ENCODE measurements around the gene CYB5R4. TPM values are rescaled to one million over a fixed set of nuclear protein-coding genes. Genes with fewer than 3 reads are reported as not detected.

The CYB5R4 gene
- total RNA-seq, 1 experiment from 2014 or later, result 17.5 TPM

DNA sequence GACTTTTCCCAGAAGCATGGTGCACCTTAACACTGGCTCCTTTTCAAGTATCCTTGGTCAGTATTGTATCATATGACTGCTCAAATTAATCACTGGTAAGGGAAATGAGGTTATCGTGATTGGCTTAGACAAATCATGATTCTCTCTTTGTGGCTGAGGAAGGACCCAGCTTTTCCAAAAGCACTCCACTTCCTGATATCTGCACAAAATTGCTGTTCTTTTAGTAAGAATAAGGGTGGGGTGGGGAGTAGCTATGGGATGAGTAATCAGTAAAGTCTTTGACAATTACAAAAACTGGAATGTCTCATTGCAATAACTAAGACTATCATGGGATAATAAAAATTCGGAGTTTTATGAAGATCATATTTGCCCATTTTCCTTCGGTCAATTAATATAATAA lies 15.3 kb upstream of the CYB5R4 start:
- no peak overlapping the region for H4K8ac ChIP-seq (replicated peaks; ENCODE audit: insufficient read length, low read depth, low read length)
- H3K27me3 Mint-ChIP-seq (ENCODE audit: low read depth), result peaks cover 4% of the 10 kb centered on the region; the same call in 1 of the 2 replicates
- no peak overlapping the region for H2BK120ac ChIP-seq (ENCODE audit: low read depth, low read length, poor library complexity, severe bottlenecking)
- H3K27me3 ChIP-seq (ENCODE audit: insufficient read depth, low read length), result no peaks in the 10 kb centered on the region
- no peak overlapping the region for H4K91ac ChIP-seq (ENCODE audit: insufficient read length, low read depth, low read length)
- H3K4me1 ChIP-seq (ENCODE audit: insufficient read depth, low read length), result no peaks in the 10 kb centered on the region
- H2BK12ac ChIP-seq (ENCODE audit: insufficient read length, low read depth, low read length), result no peak overlapping the region
- H3K79me2 ChIP-seq (ENCODE audit: insufficient read depth, low read length), result no peaks in the 10 kb centered on the region
- no peak overlapping the region for H3K4ac ChIP-seq (ENCODE audit: low read depth, low read length)
- no peak overlapping the region for H2AK5ac ChIP-seq (ENCODE audit: insufficient read length, low read length)
- no peak overlapping the region for H3K27ac ChIP-seq (ENCODE audit: insufficient read length, low read depth, low read length)
- H3K36me3 Mint-ChIP-seq (ENCODE audit: insufficient read depth in 1 of 3, low read depth in 3 of 3), result peaks cover 2 to 11% (median 3%) of the 10 kb centered on the region in 3 experiments; a peak in 4 of 7 replicates
- peaks cover 11 to 12% of the 10 kb centered on the region in 2 experiments for H3K9me3 Mint-ChIP-seq
- peaks cover 0 to 8% of the 10 kb centered on the region in 2 experiments; a peak in 2 of 4 replicates for H3K4me1 Mint-ChIP-seq
- no peaks in the 10 kb centered on the region for H4K20me1 ChIP-seq (ENCODE audit: control insufficient read depth, insufficient read depth, insufficient read length)
- H3K4me3 Mint-ChIP-seq, result no peak overlapping the region
- H2AFZ ChIP-seq (ENCODE audit: low read length), result no peak overlapping the region
- H2BK20ac ChIP-seq (ENCODE audit: low read depth, low read length, poor library complexity, severe bottlenecking), result no peak overlapping the region
- H3K23ac ChIP-seq (ENCODE audit: insufficient read length, low read depth, low read length), result no peak overlapping the region
- no peak overlapping the region for H3K18ac ChIP-seq (ENCODE audit: insufficient read length, low read depth, low read length)
- H3K9ac ChIP-seq (ENCODE audit: extremely low read depth, insufficient read length, low read length), result no peak overlapping the region
- H3K14ac ChIP-seq (ENCODE audit: insufficient read depth, low read length), result no peak overlapping the region
- no peak overlapping the region for H2BK15ac ChIP-seq (ENCODE audit: low read depth, low read length)
- TF ChIP-seq, protein P1, sequence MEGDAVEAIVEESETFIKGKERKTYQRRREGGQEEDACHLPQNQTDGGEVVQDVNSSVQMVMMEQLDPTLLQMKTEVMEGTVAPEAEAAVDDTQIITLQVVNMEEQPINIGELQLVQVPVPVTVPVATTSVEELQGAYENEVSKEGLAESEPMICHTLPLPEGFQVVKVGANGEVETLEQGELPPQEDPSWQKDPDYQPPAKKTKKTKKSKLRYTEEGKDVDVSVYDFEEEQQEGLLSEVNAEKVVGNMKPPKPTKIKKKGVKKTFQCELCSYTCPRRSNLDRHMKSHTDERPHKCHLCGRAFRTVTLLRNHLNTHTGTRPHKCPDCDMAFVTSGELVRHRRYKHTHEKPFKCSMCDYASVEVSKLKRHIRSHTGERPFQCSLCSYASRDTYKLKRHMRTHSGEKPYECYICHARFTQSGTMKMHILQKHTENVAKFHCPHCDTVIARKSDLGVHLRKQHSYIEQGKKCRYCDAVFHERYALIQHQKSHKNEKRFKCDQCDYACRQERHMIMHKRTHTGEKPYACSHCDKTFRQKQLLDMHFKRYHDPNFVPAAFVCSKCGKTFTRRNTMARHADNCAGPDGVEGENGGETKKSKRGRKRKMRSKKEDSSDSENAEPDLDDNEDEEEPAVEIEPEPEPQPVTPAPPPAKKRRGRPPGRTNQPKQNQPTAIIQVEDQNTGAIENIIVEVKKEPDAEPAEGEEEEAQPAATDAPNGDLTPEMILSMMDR (conservative IDR thresholded peaks at IDR 0.05), result no peak
- no peaks in the 10 kb centered on the region for H3K23me2 ChIP-seq (ENCODE audit: insufficient read length, low read depth, low read length, poor library complexity, severe bottlenecking)
- H3K56ac ChIP-seq (ENCODE audit: insufficient read length, low read depth, low read length), result no peak overlapping the region
- H2BK5ac ChIP-seq (ENCODE audit: insufficient read length, low read length), result no peak overlapping the region
- no peak overlapping the region for H3K4me2 ChIP-seq (ENCODE audit: insufficient read depth, insufficient read length, low read length)
- no CpG with 5 or more reads among the region's 3 CpGs for WGBS (ENCODE audit: extremely low coverage, insufficient read length, low lambda C conversion rate)
- DNase-seq, result no peak
- no peak overlapping the region for H3T11ph ChIP-seq (ENCODE audit: low read length)
- no peak overlapping the region for H3K27ac Mint-ChIP-seq
- no peaks in the 10 kb centered on the region for H3K79me1 ChIP-seq (ENCODE audit: insufficient read depth, low read depth, low read length, poor library complexity, severe bottlenecking)
- no peak overlapping the region for H4K5ac ChIP-seq (ENCODE audit: insufficient read length, low read depth, low read length)
- H3K9me3 ChIP-seq (ENCODE audit: control insufficient read depth, low read depth, low read length), result no peaks in the 10 kb centered on the region

All from H9 (cell line).